ENCODE measurements around the gene IL11.

The IL11 gene

GRCh38 chr19:55324662-55325061 lies 45.6 kb downstream of the IL11 start:
- H3K4me3 ChIP-seq (ENCODE audit: low read depth in 1 of 2, low read length in 1 of 2): no peak overlapping the region

GRCh38 chr19:55322204-55322885 lies 47.9 kb downstream of the IL11 start:
- no peak for TF ChIP-seq CTCF (IDR thresholded peaks at IDR 0.05)
- Histone ChIP-seq H3K9me3 (no peaks in the 10 kb centered on the region), H3K36me3 (no peaks in the 10 kb centered on the region), H3K27ac (no peak overlapping the region), H3K4me1 (ENCODE audit: control insufficient read depth in 1 of 2, insufficient read depth in 1 of 2, low read depth in 1 of 2, low read length in 1 of 2) (peaks cover 46 to 51% of the 10 kb centered on the region in 2 experiments), H3K4me3 (ENCODE audit: low read depth in 1 of 2, low read length in 1 of 2) (no peak overlapping the region), H3K27me3 (no peaks in the 10 kb centered on the region)

More at GRCh38 chr19:55324662-55325061, 45.6 kb downstream of the IL11 start:
- H3K9me3 ChIP-seq: no peaks in the 10 kb centered on the region
- H3K27ac ChIP-seq: peak overlapping the region; percentile 65
- no peaks in the 10 kb centered on the region for H3K36me3 ChIP-seq
- no peaks in the 10 kb centered on the region for H3K27me3 ChIP-seq
- TF ChIP-seq CTCF (IDR thresholded peaks at IDR 0.05): no peak
- H3K4me1 ChIP-seq (ENCODE audit: control insufficient read depth in 1 of 2, insufficient read depth in 1 of 2, low read depth in 1 of 2, low read length in 1 of 2): peaks cover 46 to 54% of the 10 kb centered on the region in 2 experiments

GRCh38 chr19:55321466-55322137 lies 48.7 kb downstream of the IL11 start:
- Histone ChIP-seq H3K27me3 (no peaks in the 10 kb centered on the region), H3K36me3 (no peaks in the 10 kb centered on the region), H3K4me1 (ENCODE audit: control insufficient read depth in 1 of 2, insufficient read depth in 1 of 2, low read depth in 1 of 2, low read length in 1 of 2) (peaks cover 43 to 48% of the 10 kb centered on the region in 2 experiments), H3K27ac (no peak overlapping the region), H3K4me3 (ENCODE audit: low read depth in 1 of 2, low read length in 1 of 2) (no peak overlapping the region), H3K9me3 (no peaks in the 10 kb centered on the region)
- TF ChIP-seq CTCF (IDR thresholded peaks at IDR 0.05): no peak

GRCh38 chr19:55320844-55321419 lies 49.3 kb downstream of the IL11 start:
- no peak overlapping the region for H3K4me3 ChIP-seq (ENCODE audit: low read depth in 1 of 2, low read length in 1 of 2)
- peaks cover 37 to 45% of the 10 kb centered on the region in 2 experiments for H3K4me1 ChIP-seq (ENCODE audit: control insufficient read depth in 1 of 2, insufficient read depth in 1 of 2, low read depth in 1 of 2, low read length in 1 of 2)
- no peak overlapping the region for H3K27ac ChIP-seq
- no peak for TF ChIP-seq CTCF (IDR thresholded peaks at IDR 0.05)
- no peaks in the 10 kb centered on the region for H3K36me3 ChIP-seq
- no peaks in the 10 kb centered on the region for H3K27me3 ChIP-seq
- no peaks in the 10 kb centered on the region for H3K9me3 ChIP-seq

- H3K4me3 ChIP-seq (ENCODE audit: low read depth in 1 of 2, low read length in 1 of 2): no peak overlapping the region
- no peaks in the 10 kb centered on the region for H3K36me3 ChIP-seq
- peaks cover 25 to 35% of the 10 kb centered on the region in 2 experiments for H3K4me1 ChIP-seq (ENCODE audit: control insufficient read depth in 1 of 2, insufficient read depth in 1 of 2, low read depth in 1 of 2, low read length in 1 of 2)
- no peak overlapping the region for H3K27ac ChIP-seq
- H3K9me3 ChIP-seq: no peaks in the 10 kb centered on the region
- no peaks in the 10 kb centered on the region for H3K27me3 ChIP-seq
- TF ChIP-seq CTCF (IDR thresholded peaks at IDR 0.05): no peak
Measured at GRCh38 chr19:55319785-55320184, 50.5 kb downstream of the IL11 start.

All from neutrophil (primary cell).